Ureter (tissue), 1 donor: Measurements from ENCODE around the gene PLA2G4F. TPM values are rescaled to one million over a fixed set of nuclear protein-coding genes. Genes with fewer than 3 reads are reported as not detected.

Experiments
- DNase-seq: peaks from one replicate; pipeline ENCODE4 v3.0.0-alpha.2; 2020; ENCODE audit warnings: low spot score
- total RNA-seq: library from RNA; stranded (reverse); gene quantifications from one replicate; pipeline ENCODE4 v1.2.4, GENCODE V29; 2023
- donor health status: DM: yes; HTN: yes; CAD: no.

The PLA2G4F gene
- total RNA-seq, 1 donor from 2014 or later, result 47.8 TPM

- DNase-seq, result peak; percentile 32
Observed at GRCh38 chr15:42131826-42132806, 24.3 kb downstream of the PLA2G4F start.

DNA sequence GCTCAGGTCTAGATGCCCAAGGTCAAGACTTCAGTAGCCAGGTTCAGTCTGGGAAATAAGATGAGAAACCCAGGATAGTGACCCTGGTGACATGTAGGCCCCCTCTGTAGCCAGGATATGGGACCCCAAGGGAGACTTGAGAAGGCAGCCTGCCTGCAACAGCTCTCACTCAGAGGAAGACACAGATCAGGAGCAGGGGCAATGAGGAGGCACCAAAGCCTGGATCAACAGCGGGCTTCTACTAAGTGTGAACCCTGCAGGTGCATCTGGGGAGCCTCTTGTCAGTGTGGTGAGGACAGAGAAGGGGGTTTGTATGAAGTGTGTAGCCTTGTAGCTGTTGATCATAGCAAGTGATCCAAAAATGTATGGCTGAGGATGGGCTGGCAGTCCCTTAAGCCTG is 25.4 kb downstream of the PLA2G4F start:
- peak; percentile 29 for DNase-seq

- peak; percentile 29 for DNase-seq
Observed at GRCh38 chr15:42130246-42130986, 26.0 kb downstream of the PLA2G4F start.

GRCh38 chr15:42129364-42129763 is 27.1 kb downstream of the PLA2G4F start:
- DNase-seq, result no peak

GRCh38 chr15:42128476-42128875 is 28.0 kb downstream of the PLA2G4F start:
- DNase-seq, result no peak

GRCh38 chr15:42123546-42123945 is 32.9 kb downstream of the PLA2G4F start:
- no peak for DNase-seq

DNA sequence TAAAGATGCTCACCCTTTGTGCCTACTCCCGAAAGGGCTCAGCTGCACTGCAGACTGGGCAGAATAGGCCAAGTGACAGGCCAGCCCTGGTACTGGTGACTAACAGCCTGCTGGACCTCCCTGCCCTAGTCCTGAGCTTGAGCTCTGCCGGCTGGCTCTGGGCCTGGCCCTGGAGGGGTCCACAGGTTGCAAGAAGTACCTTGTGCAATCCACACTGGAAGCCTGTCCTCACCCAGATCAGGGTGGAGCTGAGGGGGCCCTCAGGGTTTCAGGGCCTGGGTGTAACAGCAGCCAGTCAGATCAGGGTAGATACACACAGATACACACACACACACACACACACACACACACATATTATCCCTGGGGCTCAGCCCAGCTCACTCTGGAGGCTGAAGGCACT is 34.8 kb downstream of the PLA2G4F start:
- DNase-seq, result no peak

DNA sequence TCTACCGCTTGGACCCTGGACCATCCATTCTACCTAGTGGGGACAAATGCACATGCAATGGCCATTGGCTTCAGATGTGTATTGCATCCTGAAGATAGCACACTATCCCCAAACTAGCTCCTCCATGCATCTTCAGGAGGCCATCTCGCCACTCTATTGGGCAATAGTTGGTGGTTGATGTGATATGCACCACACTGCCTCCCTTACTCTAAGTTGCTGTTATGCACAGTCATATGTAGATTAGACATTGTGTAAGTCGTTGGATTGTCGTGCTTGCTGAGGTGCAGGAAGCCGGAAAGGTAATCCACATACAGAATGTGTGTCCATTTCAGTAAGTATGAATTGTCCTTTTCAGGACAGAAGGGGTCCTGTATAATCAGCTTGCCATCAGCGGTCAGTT is 35.4 kb downstream of the PLA2G4F start:
- no peak for DNase-seq

DNA sequence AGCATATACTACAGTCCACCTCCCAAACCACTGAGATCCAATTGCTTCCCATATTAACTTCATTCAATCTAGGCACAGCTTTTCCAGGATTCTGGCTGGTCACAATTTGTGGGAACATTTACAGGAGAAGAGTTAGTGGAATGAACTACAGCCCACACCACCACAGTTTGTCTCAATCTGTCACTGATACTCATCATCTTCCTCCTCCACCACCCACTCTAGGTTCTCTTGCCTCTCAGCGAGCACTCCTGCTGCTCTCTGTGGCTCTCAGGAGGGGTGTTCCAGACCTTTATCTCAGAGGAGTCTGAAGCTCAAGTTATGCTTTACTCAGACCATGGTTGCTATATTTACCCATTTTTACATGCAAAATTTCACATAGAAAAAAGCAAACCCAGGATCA is 36.2 kb downstream of the PLA2G4F start:
- DNase-seq, result no peak

GRCh38 chr15:42119446-42119760 is 37.0 kb downstream of the PLA2G4F start:
- DNase-seq, result no peak

DNA sequence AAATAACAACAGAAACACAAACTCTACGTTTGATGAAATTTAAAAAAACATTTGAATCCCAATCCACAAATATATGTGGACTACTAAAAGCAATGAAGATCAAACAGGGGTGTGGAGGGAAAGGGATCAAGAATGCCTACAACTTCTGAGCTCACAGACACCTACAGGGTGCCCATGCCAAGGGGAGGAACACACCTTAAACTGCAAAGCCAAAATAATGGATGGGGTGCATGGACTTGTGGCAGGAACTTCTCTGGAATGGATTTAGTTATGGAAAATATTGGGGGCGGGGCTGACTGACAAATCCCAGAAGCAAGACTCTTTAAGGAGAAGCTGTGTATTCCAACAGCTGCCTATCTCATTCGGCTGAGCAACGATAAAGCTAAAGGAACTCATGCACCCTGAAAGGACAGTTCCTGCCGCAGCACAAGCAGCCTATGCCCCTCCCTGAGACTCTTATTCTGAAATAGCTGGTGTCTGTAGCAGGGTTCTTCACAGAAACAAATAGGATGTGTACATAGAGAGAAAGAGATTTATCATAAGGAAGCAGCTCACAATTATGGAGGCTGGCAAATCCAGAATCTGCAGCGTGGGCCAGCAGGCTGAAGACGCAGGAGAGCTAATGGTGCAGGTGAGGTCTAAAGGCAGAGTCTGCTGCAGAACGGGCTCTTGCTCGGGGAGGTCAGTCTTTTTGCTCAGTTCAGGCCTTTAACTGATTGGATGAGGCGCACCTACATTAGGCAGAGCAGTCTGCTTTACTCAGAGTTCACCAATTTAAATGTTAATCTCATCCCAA is 37.6 kb downstream of the PLA2G4F start:
- no peak for DNase-seq

DNA sequence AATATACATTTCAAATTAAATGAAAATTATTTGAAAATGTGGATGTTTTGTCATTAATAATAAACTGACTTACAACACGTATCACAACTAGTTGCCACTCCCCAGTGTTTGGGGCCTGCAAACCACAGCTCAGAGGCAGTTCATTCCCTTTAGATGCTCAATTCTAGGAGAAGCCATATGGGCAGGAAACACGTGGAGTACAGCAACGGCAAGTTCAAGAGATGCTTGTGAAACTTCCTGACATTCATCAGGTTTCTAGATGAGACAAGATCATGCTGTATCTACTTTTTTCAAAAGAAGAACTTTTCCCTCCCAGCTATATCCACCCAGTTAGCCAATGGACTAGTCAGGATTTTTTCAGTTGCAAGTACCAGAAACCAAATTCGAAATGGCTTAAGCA is 44.5 kb downstream of the PLA2G4F start:
- DNase-seq, result no peak

DNA sequence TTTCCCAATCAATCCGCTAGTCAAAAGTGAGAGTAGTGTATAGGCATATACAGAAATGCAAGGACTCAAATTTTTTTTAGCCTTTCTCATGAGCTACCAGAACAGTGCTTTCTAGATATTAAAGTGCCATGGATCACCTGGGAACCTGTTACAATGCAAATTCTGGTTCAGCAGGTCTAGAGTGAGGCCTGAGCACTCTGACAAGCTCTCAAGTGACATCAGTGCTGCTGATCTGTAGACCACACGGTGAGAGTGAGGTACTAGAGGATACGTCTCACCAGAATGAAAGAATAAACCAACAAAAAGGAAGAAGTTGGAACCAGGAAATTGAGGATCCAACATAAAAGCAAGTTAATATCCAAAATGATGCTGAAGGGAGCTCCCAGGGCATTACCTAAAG is 46.1 kb downstream of the PLA2G4F start:
- DNase-seq, result no peak

DNA sequence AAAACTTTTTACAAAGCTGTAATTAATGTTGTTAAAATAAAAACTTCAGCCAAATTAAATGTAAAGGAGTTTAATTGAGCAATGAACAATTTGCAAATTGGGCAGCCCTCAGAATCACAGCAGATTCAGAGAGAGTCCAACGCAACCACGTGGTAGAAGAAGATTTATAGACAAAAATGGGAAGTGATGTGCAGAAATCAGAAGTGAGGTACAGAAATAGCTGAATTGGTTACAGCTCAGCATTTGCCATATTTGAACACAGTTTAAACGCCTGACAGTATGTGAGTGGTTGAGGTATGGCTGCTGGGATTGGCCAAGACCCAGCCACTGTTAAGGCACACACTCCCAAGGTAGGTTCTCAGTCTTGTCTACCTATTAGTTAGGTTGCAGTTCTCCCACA is 47.6 kb downstream of the PLA2G4F start:
- no peak for DNase-seq

DNA sequence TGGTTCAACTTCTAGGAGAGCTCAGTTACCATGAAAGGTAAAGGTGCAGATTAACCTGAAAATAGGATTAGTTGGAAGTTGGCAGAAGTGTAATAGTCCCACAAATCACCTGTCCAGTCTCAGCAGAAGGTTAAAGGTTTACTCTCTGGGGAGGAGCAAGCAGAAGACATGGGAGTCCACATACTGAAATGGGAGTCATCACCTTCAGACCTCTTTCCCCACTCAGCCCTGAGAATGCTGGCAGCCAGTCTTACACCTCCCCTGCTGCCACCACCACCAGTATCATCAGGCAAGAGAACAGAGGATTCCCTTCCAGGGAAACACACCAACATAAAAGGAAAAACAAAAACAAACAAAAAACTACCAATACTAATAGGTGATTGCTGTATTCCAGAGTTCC is 48.2 kb downstream of the PLA2G4F start:
- DNase-seq, result no peak

GRCh38 chr15:42107473-42107872 is 49.0 kb downstream of the PLA2G4F start:
- peak; percentile 62 for DNase-seq

DNA sequence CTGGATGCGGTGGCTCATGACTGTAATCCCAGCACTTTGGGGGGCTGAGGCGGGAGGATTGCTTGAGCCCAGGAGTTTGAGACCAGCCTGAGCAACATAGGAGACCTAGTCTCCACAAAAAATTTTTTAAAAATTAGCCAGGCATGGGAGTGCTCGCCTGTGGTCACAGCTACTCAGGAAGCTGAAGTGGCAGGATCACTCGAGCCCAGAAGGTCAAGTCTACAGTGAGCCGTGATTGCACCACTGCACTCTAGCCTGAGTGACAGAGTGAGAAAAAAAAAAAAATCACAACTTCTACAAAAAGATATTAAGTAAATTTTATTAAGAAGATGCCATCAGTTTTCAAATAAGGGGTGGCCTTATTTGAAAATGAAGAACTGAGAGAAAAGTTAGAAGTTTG is 50.1 kb downstream of the PLA2G4F start:
- no peak for DNase-seq

- DNase-seq, result no peak
Observed at GRCh38 chr15:42104095-42104891, 52.1 kb downstream of the PLA2G4F start.

- DNase-seq, result no peak
Observed at GRCh38 chr15:42102646-42103235, 53.7 kb downstream of the PLA2G4F start.

DNA sequence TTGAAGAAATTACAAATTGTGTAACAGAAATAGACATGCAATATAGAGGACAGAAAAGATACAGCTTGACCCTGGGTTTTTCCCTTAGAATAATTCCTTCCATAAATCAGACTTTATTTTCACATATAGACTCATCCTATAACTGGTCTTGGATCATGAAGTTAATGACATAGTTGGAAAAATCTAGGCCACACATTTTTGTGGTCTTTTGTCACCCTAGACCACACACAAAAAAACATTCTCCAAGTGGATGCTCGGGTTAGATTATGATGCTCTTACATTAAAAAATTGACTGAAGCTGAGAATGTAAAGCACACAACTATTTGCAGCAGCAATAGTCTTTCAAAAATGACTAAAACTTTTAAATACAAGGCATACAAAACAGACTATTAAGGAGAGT is 54.6 kb downstream of the PLA2G4F start:
- no peak for DNase-seq
